Adrenal gland (tissue), 5 donors: ENCODE data around the gene PAQR6.

Experiments
- CTCF ChIP-seq, 6 experiments: fragments of 450-650 bp in 4 of 6; fragments of 200-600 bp in 2 of 6; sonication (generic) in 1 of 6; IDR thresholded peaks; 1 replicate in 5 of 6; 2 replicates in 1 of 6; pipeline versions ENCODE4 v1.5.1 to v1.8.0; 2016 to 2021; ENCODE audit warnings: antibody characterized with exemption in 6 of 6, mild to moderate bottlenecking in 2 of 6, moderate library complexity in 1 of 6
- POLR2A ChIP-seq, 2 donors: fragments of 450-650 bp; IDR thresholded peaks; one replicate each; pipeline ENCODE4 v1.6.1; 2017; ENCODE audit warnings: antibody characterized with exemption in 2 of 2, mild to moderate bottlenecking in 2 of 2, moderate library complexity in 1 of 2
- donor health status: DM: no; HTN: no; CAD: no.

GRCh38 chr1:156251527-156251926, 3.7 kb upstream of the PAQR6 start:
- TF ChIP-seq CTCF (IDR thresholded peaks at IDR 0.05) (no peak), POLR2A (IDR thresholded peaks at IDR 0.05) (no peak)
